ENCODE measurements around the gene CHN2. TPM values are rescaled to one million over a fixed set of nuclear protein-coding genes. Genes with fewer than 3 reads are reported as not detected.

The CHN2 gene
- total RNA-seq, 4 donors from 2014 or later = 7.6 to 15.3 (median 10.0) TPM

- H3K36me3 ChIP-seq = no peaks in the 10 kb centered on the region
- TF ChIP-seq EP300 (IDR thresholded peaks at IDR 0.05) = no peak
- TF ChIP-seq POLR2AphosphoS5 (IDR thresholded peaks at IDR 0.05) = no peak
- TF ChIP-seq POLR2A (IDR thresholded peaks at IDR 0.05) = no peak
- TF ChIP-seq CTCF (IDR thresholded peaks at IDR 0.05) = no peak
- no peaks in the 10 kb centered on the region for H3K27me3 ChIP-seq
- no peak for ATAC-seq
- WGBS, 2 donors (ENCODE audit: low coverage in 1 of 2) = 71% methylated on average over 1 of the region's 1 CpG; no CpG with 5 or more reads in 1 of the 2 donors
- no peaks in the 10 kb centered on the region for H3K4me1 ChIP-seq
- no peak overlapping the region for H3K27ac ChIP-seq
- peaks cover 0 to 5% (median 0%) of the 10 kb centered on the region in 3 donors for H3K9me3 ChIP-seq
- no peak overlapping the region for H3K4me3 ChIP-seq
Observed at GRCh38 chr7:29167721-29168120, 26.9 kb upstream of the CHN2 start.

GRCh38 chr7:29170781-29171180 lies 23.8 kb upstream of the CHN2 start:
- Histone ChIP-seq H3K4me1 (no peaks in the 10 kb centered on the region), H3K27me3 (no peaks in the 10 kb centered on the region), H3K4me3 (no peak overlapping the region), H3K27ac (no peak overlapping the region), H3K9me3 (peaks cover 0 to 4% (median 0%) of the 10 kb centered on the region in 3 donors), H3K36me3 (no peaks in the 10 kb centered on the region)
- no peak for ATAC-seq
- 84 to 86% methylated on average over 7 of the region's 7 CpGs for WGBS, 2 donors (ENCODE audit: low coverage in 1 of 2)
- TF ChIP-seq CTCF (IDR thresholded peaks at IDR 0.05) (no peak), POLR2A (IDR thresholded peaks at IDR 0.05) (no peak), POLR2AphosphoS5 (IDR thresholded peaks at IDR 0.05) (no peak), EP300 (IDR thresholded peaks at IDR 0.05) (no peak)

GRCh38 chr7:29173458-29173857 lies 21.1 kb upstream of the CHN2 start:
- Histone ChIP-seq H3K27ac (no peak overlapping the region), H3K27me3 (no peaks in the 10 kb centered on the region), H3K4me1 (no peaks in the 10 kb centered on the region), H3K9me3 (no peaks in the 10 kb centered on the region), H3K36me3 (no peaks in the 10 kb centered on the region), H3K4me3 (no peak overlapping the region)
- WGBS, 2 donors (ENCODE audit: low coverage in 1 of 2) = 72 to 80% methylated on average over 3 of the region's 3 CpGs
- ATAC-seq = no peak
- no peak for TF ChIP-seq POLR2AphosphoS5 (IDR thresholded peaks at IDR 0.05)
- TF ChIP-seq EP300 (IDR thresholded peaks at IDR 0.05) = no peak
- TF ChIP-seq CTCF (IDR thresholded peaks at IDR 0.05) = no peak
- no peak for TF ChIP-seq POLR2A (IDR thresholded peaks at IDR 0.05)

- H3K27me3 ChIP-seq = no peaks in the 10 kb centered on the region
- no peak overlapping the region for H3K4me3 ChIP-seq
- no peaks in the 10 kb centered on the region for H3K4me1 ChIP-seq
- 49 to 68% methylated on average over 8 to 9 of the region's 9 CpGs for WGBS, 2 donors (ENCODE audit: low coverage in 1 of 2)
- no peaks in the 10 kb centered on the region for H3K9me3 ChIP-seq
- TF ChIP-seq EP300 (IDR thresholded peaks at IDR 0.05) (no peak), CTCF (IDR thresholded peaks at IDR 0.05) (no peak), POLR2AphosphoS5 (IDR thresholded peaks at IDR 0.05) (no peak), POLR2A (IDR thresholded peaks at IDR 0.05) (no peak)
- H3K36me3 ChIP-seq = no peaks in the 10 kb centered on the region
- peak overlapping the region in 2 of 4 donors; percentile 7 to 46 for H3K27ac ChIP-seq
- peak; percentile 72 for ATAC-seq
Observed at GRCh38 chr7:29177963-29178600, 16.5 kb upstream of the CHN2 start.

- no peak for ATAC-seq
- Histone ChIP-seq H3K4me3 (no peak overlapping the region), H3K4me1 (no peaks in the 10 kb centered on the region), H3K27me3 (no peaks in the 10 kb centered on the region), H3K36me3 (no peaks in the 10 kb centered on the region), H3K9me3 (no peaks in the 10 kb centered on the region), H3K27ac (no peak overlapping the region)
- no peak for TF ChIP-seq POLR2A (IDR thresholded peaks at IDR 0.05)
- no peak for TF ChIP-seq CTCF (IDR thresholded peaks at IDR 0.05)
- no peak for TF ChIP-seq EP300 (IDR thresholded peaks at IDR 0.05)
- TF ChIP-seq POLR2AphosphoS5 (IDR thresholded peaks at IDR 0.05) = no peak
- 83 to 100% methylated on average over 1 of the region's 1 CpG for WGBS, 2 donors (ENCODE audit: low coverage in 1 of 2)
Observed at GRCh38 chr7:29179115-29179514, 15.5 kb upstream of the CHN2 start.
